HEK293T (cell line): ENCODE data around the gene ATXN7.

ENCODE experiments used
- ARNT ChIP-seq: fragments of 450-650 bp; IDR thresholded peaks from 2 replicates; pipeline ENCODE4 v1.6.1; 2017; ENCODE audit warnings: mild to moderate bottlenecking
- BHLHE40 ChIP-seq: fragments of 450-650 bp; IDR thresholded peaks from 2 replicates; pipeline ENCODE4 v1.6.1; 2016; ENCODE audit warnings: mild to moderate bottlenecking, moderate library complexity, borderline replicate concordance
- ELF4 ChIP-seq: fragments of 450-650 bp; IDR thresholded peaks from 2 replicates; pipeline ENCODE4 v1.6.1; 2017; ENCODE audit warnings: antibody characterized with exemption
- FOXA1 ChIP-seq: fragments of 450-650 bp; IDR thresholded peaks from 2 replicates; pipeline ENCODE4 v1.6.1; 2016; ENCODE audit warnings: mild to moderate bottlenecking
- FOXK2 ChIP-seq: fragments of 450-650 bp; IDR thresholded peaks from 2 replicates; pipeline ENCODE4 v1.6.1; 2016; ENCODE audit warnings: mild to moderate bottlenecking
- FOXM1 ChIP-seq: fragments of 450-650 bp; IDR thresholded peaks from 2 replicates; pipeline ENCODE4 v1.6.1; 2017; ENCODE audit warnings: mild to moderate bottlenecking, borderline replicate concordance
- HDGF ChIP-seq: fragments of 450-650 bp; IDR thresholded peaks from 2 replicates; pipeline ENCODE4 v1.6.1; 2017; ENCODE audit warnings: antibody characterized with exemption, borderline replicate concordance
- LEF1 ChIP-seq: fragments of 450-650 bp; IDR thresholded peaks from 2 replicates; pipeline ENCODE4 v1.6.1; 2017; ENCODE audit warnings: mild to moderate bottlenecking, borderline replicate concordance
- SP1 ChIP-seq: fragments of 450-650 bp; IDR thresholded peaks from 2 replicates; pipeline ENCODE4 v1.6.1; 2017
- ZNF384 ChIP-seq: fragments of 450-650 bp; IDR thresholded peaks from 2 replicates; pipeline ENCODE4 v1.6.1; 2016

DNA sequence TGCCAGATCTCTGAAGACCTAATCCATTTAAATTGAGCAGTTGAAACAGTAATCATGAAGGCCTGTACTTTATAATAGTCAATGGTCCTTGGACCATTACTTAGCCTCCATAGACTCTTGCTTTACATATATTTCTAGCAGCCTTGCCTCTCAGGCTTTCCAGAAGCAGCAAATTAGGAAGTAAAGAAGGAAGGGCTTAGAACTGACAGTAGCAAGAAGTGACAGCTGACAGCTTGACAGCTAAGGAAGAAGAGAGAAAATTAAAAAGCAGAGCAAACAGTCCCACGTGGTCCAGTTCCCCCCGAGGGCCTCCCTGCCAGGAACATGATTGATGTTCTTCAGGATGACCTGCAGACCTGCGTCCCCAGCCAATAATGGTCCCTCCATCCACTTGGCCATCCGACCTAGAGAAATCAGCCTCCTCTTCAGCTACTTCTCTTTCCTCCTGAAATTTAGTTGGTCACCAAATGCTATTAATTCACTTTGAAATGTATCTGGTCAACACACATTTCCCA lies 174.6 kb downstream of the ATXN7 start:
- TF ChIP-seq FOXA1 (no peak), ELF4 (no peak), ARNT (no peak), BHLHE40 (no peak), SP1 (no peak), ZNF384 (no peak), FOXM1 (no peak), LEF1 (no peak), FOXK2 (no peak), HDGF (no peak)
